Brain pericyte (primary cell): Measurements from ENCODE around the gene LGR4.

Source experiments
- DNase-seq: peaks from one replicate; pipeline ENCODE4 v3.0.0-alpha.2; 2012; ENCODE audit warnings: low read depth, low spot score

Gene LGR4

DNA sequence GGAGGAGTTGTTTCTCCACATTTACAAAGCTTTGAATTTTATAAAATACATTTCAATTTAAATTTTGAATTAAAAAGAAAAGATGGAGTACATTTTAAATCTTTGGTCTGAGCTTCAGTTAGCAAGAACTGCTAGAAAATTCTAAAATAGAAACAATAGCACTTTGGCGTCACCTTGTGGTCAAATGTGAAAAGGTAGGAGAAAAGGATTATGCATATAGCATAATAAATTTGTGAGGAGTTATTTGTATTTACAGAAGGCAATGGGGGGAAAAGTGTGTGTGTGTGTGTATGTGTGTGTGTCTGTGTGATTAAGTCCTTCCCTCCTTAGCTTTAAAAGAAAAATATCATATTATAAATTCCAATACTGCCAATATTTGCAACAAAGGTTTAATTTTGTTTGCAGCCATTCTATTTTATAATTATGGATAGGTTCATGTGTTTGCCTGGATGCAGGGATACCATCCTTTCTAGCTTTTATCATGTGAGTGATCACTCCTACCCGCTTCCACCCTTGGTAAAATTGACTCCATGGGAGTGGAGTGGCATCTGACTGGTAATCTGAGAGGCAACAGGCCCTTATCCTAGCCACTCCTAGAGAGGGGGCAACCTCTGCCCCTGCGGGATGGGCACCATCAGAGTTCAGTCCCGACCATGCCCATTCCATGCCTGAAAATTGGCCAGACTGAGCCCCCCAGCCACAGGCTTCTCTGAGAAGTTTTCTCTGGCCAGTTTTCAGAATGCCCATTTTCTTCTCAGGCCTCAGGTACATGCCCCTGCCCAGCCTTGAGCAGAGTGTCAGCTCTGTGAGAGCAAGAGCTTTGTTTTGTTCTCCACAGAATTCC, 13.6 kb upstream of the LGR4 start:
- DNase-seq, result peak; percentile 34

- no peak for DNase-seq
Measured at GRCh38 chr11:27482793-27483192, 10.2 kb upstream of the LGR4 start.

- no peak for DNase-seq
Measured at GRCh38 chr11:27481992-27482391, 9.4 kb upstream of the LGR4 start.

GRCh38 chr11:27477831-27478230, 5.2 kb upstream of the LGR4 start:
- no peak for DNase-seq

DNA sequence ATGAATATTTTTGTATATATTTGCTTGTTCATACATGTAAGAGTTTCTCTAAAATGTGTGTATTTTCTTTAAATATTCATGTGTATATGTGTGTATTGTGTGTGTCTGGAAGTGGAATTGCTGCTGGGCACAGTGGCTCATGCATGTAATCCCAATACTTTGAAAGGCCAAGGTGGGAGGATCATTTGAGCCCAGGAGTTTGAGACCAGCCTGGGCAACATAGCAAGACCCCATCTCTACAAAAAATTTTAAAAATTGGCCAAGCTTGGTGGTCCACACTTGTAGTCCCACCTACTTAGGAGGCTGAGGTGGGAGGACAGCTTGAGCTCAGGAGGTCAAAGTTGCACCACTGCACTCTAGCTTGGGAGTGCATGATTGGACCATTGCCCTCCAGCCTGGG, 4.7 kb upstream of the LGR4 start:
- no peak for DNase-seq

DNA sequence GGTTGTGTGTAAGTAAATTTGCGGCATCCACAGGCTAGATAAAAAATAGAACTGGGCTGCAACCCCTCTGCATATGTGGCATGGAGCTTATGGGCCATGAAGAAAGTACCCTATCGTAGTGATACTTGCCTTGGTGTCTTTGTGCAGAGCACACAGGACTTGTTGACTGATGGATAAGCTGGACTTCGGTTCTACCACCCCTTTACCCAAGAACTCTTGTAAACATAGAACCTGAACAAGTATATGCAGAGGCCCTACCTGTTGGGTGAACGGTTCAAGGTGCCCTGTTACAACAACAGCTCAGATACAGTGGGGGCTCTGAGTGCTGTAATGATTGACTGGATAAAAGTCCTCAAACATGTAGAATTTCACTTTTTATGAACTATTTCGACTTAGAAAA, 3.0 kb upstream of the LGR4 start:
- DNase-seq, result no peak

DNA sequence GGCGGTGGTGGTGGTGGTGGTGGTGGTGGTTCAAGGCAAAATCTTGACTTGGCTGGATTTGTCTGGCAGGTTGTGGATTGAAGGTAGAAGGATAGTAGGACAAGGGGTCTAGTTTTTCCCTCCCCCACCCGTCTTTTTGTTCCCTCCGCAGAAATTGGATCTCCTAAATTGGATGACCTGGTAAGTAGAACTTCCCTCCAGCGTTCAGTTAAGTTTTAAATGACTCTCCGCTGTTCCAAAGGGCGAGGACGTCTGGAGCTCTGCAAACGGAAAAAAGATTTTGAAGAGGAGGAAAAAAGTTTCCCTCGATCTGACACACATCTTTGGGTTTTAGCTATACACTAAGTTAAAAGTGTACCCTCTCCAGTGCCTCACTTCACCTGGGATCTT, 422 bp upstream of the LGR4 start:
- DNase-seq, result no peak

DNA sequence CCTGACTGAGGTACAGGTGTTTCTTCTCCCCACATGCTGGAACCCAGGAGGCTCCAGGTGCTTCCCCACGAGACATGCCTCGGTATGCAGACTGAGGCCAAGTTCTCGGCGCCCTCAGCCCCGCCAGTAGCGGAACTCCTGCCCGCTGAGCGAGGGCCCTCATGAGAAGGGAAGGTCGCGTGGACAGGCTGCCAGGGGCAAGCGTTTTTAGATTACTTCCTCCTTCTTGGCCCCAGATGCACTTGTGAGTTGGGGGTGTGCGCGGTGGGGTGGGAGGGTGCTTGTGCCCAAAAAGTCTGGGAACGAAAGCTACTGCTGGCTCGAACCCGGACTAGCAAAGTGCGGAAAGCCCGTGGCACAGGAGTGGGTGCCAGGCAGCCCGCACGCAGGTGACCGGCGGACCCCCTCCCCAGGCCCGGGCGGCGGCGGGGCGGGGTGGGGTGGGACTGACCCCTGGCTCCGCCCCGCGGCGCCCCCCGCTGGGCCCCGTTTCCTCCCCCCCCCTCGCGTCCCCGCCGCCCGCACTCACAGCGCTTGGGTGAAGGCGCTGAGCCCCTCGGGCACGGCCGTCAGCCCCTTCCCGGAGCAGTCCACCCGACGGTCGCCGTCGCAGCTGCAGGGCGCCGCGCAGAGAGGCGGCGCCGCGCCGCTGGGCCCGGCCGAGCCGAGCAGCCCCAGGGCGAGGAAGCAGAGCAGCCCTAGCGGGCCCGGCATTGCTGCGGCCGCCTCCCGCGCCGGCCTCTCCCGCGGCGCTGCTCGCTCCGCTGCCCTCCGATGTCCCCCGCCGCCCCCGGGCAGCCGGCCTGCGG, 797 bp downstream of the LGR4 start:
- no peak for DNase-seq

DNA sequence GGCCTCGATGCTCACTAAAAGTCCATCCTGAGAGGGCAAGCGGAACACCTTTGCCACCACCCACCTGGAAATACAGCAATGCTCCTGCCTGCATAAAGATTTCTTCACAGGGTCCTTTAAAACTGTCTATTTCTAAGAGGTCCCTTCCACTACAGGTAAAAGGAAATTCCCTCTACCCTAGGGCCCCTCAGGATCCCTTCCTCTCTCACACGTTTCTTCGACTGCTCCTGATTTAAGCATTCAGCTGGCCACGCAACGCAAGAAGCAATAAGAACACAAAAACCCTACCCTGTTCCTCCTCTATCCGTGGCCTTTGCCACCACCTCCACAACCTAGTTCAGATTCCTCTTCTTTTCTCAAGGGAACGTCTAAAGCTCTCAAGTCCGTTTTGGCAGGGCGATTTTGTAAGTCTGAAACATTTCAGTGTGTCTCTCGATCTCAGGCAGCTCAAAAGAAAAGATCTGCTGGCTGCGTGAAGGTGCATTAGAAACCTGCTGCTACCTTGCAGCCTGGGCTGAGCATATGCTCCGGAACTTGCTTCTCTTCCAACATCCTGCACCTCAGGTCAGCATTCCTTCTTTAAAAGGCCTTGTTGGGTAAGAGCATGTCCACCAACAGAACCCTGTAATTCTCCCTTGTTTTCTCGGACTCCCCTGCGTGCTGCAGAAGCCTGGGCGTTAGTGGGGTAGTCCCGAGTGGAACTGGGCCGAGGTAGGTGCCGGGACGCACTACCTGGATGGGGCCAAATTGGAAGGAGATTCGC, 1.6 kb downstream of the LGR4 start:
- DNase-seq, result no peak

- DNase-seq, result no peak
Measured at GRCh38 chr11:27470166-27470565, 2.4 kb downstream of the LGR4 start.

DNA sequence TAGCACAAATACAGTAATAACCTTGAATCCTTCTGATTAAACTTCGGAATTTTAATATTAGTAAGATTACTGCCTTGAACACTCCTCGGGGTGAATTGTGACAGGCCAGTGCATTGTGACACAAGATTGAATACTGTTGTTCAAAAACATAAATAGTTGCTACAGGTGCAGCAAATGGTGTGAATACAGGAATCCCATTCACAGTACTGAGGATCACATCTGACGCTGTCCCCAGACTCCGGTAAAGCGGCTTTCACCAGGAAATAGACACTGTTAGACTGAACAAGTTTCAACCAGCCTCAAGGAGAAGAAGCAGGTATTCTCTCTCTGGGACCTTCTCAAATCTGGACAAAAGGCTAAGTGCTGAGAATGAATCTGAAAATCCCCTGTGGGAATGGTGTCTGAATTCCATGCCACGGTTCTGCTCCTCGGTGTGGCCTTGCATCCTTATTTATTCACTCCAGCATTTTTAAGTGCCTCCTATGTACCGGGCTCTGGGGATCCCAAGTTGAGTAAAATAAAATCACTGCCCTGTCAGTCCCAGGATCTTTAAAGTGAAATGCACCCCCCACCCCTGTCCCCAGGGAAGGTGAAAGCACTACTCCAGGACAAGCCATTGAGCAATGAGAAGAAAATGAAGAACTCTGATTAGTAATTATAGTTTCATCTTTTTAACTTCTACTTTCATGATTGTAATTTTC, 3.4 kb downstream of the LGR4 start:
- DNase-seq, result no peak

DNA sequence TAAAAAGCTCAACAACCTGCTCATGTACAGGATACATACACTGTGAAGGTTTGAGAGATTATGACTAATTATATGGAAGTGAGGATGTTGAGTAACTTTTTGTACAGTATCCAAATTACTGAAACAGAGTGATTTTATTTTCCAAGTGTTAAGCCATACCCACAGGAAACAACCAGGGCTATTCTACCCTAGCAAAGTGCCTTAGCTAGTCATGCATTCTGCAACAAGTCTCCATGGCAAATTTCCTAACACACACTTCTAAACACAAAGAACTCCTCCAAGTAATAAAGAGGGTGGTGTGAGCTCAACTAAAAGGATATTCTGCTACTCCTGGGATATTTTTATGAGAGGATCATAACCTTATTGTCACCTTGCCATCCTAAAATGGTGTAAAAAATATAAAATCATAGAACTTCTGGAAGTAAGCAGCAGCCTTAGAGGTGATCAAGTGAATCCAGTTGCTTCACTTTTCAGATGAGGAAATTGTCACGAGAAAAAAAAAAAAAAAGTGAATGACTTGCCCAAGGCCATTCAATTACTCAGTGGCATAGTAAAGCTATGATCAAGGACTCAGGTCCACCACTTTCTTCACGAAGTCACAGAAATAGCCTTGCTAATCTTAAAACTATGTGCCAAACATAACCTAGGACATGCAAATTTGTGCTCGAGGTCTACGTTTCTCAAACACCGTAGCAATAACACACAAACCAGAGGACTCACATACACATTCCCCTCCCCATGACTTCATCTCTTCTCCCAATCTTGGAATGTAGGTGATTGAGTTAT, 4.2 kb downstream of the LGR4 start:
- no peak for DNase-seq

GRCh38 chr11:27467181-27467913, 5.2 kb downstream of the LGR4 start:
- DNase-seq, result no peak

DNA sequence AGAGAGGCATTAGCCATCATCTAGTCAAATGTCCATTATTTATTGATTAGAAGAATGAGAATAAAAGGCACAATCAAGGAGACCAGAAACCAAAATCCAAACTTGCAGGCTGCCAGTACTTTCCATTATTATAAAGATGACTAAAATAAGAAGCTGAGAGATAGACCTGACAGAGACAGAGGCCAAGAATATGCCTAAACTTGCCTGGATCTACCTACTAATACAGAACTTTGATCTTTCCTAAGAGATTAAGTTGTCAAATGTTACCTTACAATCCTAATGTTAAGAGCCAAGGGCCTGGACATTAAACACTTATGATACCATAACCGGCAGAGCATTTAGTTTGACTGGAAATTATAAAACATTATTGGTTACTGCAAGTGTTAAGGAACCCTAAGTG, 6.2 kb downstream of the LGR4 start:
- no peak for DNase-seq

DNA sequence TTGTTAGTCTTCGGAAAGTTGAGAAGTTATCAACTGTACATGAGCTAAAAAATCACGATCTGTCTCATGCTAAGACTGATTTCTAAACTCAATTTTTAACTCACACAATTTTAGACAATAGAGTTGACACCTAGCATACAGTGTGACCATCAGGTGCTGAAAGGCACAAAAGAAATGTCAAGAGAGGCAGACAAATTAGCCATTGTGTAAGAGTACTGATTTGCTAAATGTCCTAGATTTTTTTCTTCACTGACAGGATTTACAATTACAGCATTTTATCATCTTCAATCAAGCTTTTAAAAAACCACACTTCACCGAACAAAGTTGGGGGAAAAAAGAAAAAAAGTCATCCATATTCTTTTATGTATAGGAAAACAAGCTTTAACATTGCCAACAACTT, 7.0 kb downstream of the LGR4 start:
- DNase-seq, result no peak

DNA sequence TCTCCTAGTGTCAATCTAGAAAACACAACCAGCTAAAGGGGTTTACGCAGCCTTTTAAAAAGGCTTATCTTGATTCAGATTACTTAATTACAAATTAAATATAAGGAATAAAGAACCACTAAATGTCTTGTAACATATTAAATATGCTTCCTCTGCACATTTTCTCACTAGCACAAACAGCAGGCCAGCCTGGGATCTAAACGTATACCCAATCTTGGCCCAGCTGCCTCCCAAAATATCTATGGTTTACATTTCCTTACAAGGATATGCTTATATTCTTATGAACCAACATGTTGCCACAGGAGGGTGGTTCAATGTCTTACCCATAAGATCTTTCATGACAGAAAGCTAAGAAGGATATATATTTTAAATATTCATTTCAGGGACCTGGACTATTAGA, 7.7 kb downstream of the LGR4 start:
- no peak for DNase-seq

DNA sequence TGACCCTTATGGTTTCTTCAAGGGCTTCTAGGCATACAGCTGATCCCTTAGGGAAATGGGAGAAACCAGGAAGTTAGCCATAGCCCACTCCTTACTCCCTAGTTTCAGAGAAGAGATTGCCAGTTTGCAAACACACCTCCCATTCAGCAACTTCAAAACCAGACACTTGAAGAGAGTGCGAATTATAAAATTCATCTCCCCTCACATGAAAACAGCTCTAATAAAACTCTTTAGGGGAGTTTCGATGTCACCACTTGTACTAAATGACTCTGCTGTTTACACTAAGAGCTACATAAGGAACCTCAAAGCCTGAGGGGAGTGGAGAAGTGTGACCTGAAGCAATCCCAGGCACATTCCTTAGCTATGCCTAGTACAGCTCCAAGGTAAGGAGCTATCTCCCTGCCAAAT, 8.3 kb downstream of the LGR4 start:
- DNase-seq, result no peak

DNA sequence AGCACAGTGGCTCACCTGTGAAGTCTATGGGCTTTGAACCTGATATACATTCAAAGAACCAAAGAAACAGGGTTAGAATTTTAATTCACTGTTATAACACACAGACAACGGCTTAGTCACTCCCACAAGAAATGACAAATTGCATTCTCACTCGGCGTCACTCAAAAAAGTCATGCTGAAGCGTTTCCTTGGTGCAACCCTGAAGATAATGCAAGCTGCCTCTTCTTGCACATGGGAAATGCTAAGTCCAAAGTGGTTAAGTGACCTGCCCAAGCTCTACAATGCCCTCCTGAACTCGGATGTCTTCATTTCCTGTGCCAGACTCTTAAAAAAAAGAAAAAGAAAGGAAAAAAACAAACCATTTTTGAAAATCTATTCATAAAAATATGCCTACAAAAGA, 10.0 kb downstream of the LGR4 start:
- no peak for DNase-seq

DNA sequence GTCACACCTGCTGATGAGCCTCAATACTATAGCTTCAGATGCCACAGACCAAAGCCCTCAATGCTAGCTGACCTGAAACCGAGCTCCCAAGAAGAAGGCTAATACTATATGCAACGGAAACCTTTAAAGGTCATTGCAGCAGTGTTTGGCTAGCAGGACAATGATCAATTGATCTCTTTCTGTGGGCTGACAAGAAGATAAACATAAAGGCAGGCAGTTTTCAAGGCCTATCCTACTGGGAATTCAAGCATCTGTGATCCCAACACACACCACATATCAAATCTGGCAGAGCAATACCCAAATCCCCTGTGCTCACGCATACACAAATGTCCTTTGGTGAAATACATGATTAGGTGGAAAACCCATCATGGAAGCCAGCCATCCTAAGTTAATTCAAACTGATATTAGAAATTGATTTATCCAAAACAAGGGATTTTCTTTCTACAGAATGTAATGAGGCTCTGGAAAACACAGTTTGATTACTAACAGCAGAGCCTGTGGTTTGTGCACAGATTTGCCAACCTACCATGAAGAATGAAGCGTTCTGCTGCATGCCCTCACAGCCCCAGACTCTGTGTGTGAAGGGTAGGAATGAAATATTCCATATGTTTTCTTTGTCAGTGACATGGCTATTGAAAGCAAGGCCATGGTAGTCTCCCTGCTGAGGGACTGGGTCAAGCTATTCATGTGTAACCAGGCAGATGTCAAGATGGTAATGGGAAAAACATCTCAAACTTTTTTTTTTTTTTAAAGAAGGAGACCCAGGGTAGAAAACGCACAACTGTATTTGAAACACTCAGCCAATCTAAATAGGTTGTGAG, 12.2 kb downstream of the LGR4 start:
- peak; percentile 50 for DNase-seq
